ENCODE results near the gene MIOX. TPM values are rescaled to one million over a fixed set of nuclear protein-coding genes. Genes with fewer than 3 reads are reported as not detected.

Gene MIOX
- polyA plus RNA-seq, 4 donors: 0.28 to 0.44 TPM; not detected in 2

DNA sequence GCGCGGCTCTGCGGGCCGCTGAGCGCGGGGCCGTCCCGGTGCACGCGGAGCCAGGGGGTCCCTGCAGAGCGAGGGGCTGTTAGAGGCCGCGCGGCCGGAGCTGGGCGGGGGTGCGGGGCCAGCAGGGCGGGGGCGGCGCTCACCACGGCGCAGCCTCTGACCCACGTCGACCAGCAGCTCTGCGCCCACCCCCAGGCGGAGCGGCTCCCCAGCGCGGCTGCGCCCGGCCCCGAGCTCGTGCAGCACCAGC lies 39.1 kb downstream of the MIOX start:
- no peak for FAIRE-seq
- H3K4me1 ChIP-seq (ENCODE audit: control insufficient read depth in 3 of 3, insufficient read depth in 2 of 3, low read depth in 1 of 3, low read length in 2 of 3): peaks cover 0 to 45% (median 7%) of the 10 kb centered on the region in 3 donors

DNA sequence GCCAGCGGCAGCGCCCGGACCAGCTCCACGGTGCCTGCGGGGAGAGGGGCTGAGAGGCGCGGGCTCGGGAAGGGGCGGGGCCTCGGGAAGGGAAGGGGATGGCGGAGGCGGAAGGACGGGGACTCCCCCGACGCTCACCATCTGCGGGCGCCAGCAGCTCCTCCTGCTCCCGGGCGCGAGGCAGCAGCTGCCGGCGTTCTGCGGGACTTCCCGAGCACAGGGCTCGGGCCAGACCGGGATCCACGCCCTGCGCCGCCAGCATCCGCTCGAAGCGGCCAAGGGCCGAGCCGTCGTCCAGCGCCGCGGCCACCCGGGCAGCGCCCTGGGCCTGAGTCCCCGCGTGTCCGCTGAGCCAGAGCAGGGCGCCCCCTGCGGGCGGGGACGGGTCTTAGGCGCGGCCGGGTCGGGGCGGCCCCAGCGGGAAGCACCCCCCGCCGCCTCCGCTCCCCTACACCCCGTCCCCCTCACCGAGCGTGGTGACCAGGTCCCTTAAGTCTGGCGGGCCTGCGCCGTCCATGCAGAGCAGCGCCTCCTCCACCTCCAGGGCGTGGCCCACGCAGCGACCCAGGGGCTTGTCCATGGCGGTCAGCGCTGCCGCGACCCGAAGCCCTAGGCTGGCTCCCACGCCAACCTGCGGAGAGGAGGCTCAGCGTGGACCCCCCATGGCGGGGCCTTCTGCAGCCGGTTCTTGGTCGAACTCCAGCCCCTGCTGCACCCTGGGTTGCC lies 39.6 kb downstream of the MIOX start:
- H3K4me1 ChIP-seq (ENCODE audit: control insufficient read depth in 3 of 3, insufficient read depth in 2 of 3, low read depth in 1 of 3, low read length in 2 of 3): peaks cover 0 to 49% (median 7%) of the 10 kb centered on the region in 3 donors
- H3K36me3 ChIP-seq (ENCODE audit: control insufficient read depth in 3 of 3, insufficient read depth in 2 of 3, low read depth in 1 of 3, low read length in 3 of 3): peaks cover 3 to 34% (median 10%) of the 10 kb centered on the region in 3 donors
- H3K27me3 ChIP-seq (ENCODE audit: control insufficient read depth in 3 of 3, insufficient read depth in 3 of 3, low read length in 3 of 3): peaks cover 0 to 16% (median 0%) of the 10 kb centered on the region in 3 donors
- 1 to 4% (median 1%) methylated on average over 33 to 77 of the region's 77 CpGs for WGBS, 3 donors
- DNase-seq: peak; percentile 75 to 91
- H3K27ac ChIP-seq (ENCODE audit: low read depth in 1 of 3, low read length in 2 of 3): peak overlapping the region; percentile 86 to 100 (median 91)
- peak overlapping the region; percentile 62 to 79 (median 74) for H3K4me3 ChIP-seq (ENCODE audit: low read depth in 1 of 3, low read length in 3 of 3)
- H3K9me3 ChIP-seq (ENCODE audit: control insufficient read depth in 2 of 2, insufficient read depth in 1 of 2, low read depth in 1 of 2, low read length in 1 of 2): no peaks in the 10 kb centered on the region
- no peak for FAIRE-seq

More for the DNA sequence above, 39.1 kb downstream of the MIOX start:
- Histone ChIP-seq H3K36me3 (ENCODE audit: control insufficient read depth in 3 of 3, insufficient read depth in 2 of 3, low read depth in 1 of 3, low read length in 3 of 3) (peaks cover 3 to 39% (median 10%) of the 10 kb centered on the region in 3 donors), H3K27ac (ENCODE audit: low read depth in 1 of 3, low read length in 2 of 3) (peak overlapping the region; percentile 86 to 100 (median 91)), H3K27me3 (ENCODE audit: control insufficient read depth in 3 of 3, insufficient read depth in 3 of 3, low read length in 3 of 3) (peaks cover 0 to 11% (median 0%) of the 10 kb centered on the region in 3 donors), H3K9me3 (ENCODE audit: control insufficient read depth in 2 of 2, insufficient read depth in 1 of 2, low read depth in 1 of 2, low read length in 1 of 2) (no peaks in the 10 kb centered on the region), H3K4me3 (ENCODE audit: low read depth in 1 of 3, low read length in 3 of 3) (peak overlapping the region; percentile 62 to 79 (median 74))
- 0% methylated on average over 12 to 33 of the region's 33 CpGs for WGBS, 3 donors
- DNase-seq: no peak

DNA sequence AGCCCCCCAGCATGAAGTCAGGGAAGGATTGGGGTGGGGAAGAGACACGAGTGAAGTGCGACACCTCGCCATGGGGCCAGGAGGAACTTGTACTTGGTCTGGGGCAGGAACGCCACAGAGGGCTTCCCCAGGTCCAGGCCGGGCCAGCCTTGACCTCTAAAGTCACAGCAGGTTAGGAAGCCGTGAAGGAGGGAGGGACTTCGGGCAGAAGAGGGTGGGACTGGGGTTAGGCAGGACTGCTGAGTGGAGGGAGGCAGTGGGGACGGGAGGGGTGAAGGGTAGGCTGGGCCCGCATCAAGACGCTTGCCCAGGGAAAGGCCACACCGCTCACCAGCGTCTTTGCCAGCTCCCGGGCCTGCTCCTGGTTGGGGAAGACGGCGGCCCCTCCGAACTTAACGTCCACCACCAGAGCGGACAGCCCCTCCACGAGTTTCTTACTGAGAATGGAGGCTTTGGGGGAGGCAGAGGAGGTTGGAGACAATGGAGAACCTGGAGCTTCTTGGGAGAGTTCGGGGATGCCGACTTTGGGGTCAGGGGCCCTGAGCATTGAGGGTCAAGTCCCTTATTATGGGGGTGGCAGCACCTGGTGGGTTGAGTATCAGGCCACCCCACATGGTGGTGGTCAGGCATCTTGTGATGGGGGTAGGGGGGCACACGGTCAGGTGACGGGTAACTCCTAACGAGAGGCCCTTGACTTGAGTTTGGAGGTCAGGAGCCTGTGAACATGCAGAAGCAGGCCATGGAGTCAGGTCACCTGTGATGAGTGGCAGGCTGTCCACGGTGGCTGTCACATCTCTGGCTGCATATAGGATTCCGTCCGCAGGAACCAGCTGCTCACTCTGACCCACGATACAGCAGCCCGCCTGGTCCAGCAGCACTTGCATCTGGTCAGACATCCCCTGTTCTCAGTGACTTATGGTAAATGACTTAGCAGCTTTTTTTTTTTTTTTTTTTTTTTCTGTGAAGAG lies 40.5 kb downstream of the MIOX start:
- FAIRE-seq (no peak), DNase-seq (peak in 1 of 2 donors; percentile 24)
- Histone ChIP-seq H3K27me3 (ENCODE audit: control insufficient read depth in 3 of 3, insufficient read depth in 3 of 3, low read length in 3 of 3) (peaks cover 0 to 23% (median 0%) of the 10 kb centered on the region in 3 donors), H3K36me3 (ENCODE audit: control insufficient read depth in 3 of 3, insufficient read depth in 2 of 3, low read depth in 1 of 3, low read length in 3 of 3) (peaks cover 3 to 25% (median 3%) of the 10 kb centered on the region in 3 donors), H3K4me3 (ENCODE audit: low read depth in 1 of 3, low read length in 3 of 3) (peak overlapping the region; percentile 62 to 79 (median 74)), H3K4me1 (ENCODE audit: control insufficient read depth in 3 of 3, insufficient read depth in 2 of 3, low read depth in 1 of 3, low read length in 2 of 3) (peaks cover 0 to 52% (median 7%) of the 10 kb centered on the region in 3 donors), H3K9me3 (ENCODE audit: control insufficient read depth in 2 of 2, insufficient read depth in 1 of 2, low read depth in 1 of 2, low read length in 1 of 2) (no peaks in the 10 kb centered on the region), H3K27ac (ENCODE audit: low read depth in 1 of 3, low read length in 2 of 3) (peak overlapping the region; percentile 86 to 100 (median 91))
- 46 to 61% (median 48%) methylated on average over 28 to 29 of the region's 29 CpGs for WGBS, 3 donors

DNA sequence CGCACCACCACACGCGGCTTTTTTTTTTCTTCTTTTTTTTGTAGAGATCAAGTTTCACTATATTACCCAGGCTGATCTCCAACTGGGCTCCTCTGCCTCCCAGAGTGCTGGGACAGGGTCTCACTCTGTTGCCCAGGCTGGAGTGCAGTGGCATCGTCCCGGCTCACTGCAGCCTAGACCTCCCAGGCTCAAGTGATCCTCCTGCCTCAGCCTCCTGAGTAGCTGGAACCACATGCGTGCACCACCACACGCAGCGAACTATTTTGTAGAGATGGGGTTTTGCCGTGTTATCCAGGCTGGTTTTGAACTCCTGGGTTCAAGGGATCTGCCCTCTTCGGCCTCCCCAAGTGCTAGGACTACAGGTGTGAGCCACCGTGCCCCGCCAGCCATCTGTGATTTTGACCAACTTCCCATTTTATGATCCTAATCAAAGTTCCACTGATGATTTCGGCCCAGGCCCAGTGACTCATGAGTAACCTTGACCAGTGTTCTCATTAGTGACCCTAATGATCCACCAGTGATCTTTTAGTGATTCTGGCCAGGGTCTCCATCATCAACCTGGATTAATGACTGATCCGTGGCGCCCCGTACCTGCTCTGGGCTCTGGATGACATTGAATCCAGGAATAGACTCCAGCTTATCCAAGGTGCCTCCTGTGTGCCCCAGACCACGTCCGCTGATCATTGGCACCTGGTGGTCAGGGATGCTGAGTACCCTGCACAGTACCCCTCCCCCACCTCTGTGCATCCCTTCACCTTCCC lies 41.4 kb downstream of the MIOX start:
- FAIRE-seq: no peak
- H3K36me3 ChIP-seq (ENCODE audit: control insufficient read depth in 3 of 3, insufficient read depth in 2 of 3, low read depth in 1 of 3, low read length in 3 of 3): peaks cover 0 to 15% (median 0%) of the 10 kb centered on the region in 3 donors
- peaks cover 0 to 53% (median 7%) of the 10 kb centered on the region in 3 donors for H3K4me1 ChIP-seq (ENCODE audit: control insufficient read depth in 3 of 3, insufficient read depth in 2 of 3, low read depth in 1 of 3, low read length in 2 of 3)
- H3K27ac ChIP-seq (ENCODE audit: low read depth in 1 of 3, low read length in 2 of 3): peak overlapping the region in 2 of 3 donors; percentile 95 to 100
- H3K9me3 ChIP-seq (ENCODE audit: control insufficient read depth in 2 of 2, insufficient read depth in 1 of 2, low read depth in 1 of 2, low read length in 1 of 2): no peaks in the 10 kb centered on the region
- H3K4me3 ChIP-seq (ENCODE audit: low read depth in 1 of 3, low read length in 3 of 3): peak overlapping the region in 1 of 3 donors; percentile 57
- peak in 1 of 2 donors; percentile 42 for DNase-seq
- 69 to 85% (median 77%) methylated on average over 18 of the region's 18 CpGs for WGBS, 3 donors
- peaks cover 0 to 30% (median 0%) of the 10 kb centered on the region in 3 donors for H3K27me3 ChIP-seq (ENCODE audit: control insufficient read depth in 3 of 3, insufficient read depth in 3 of 3, low read length in 3 of 3)

DNA sequence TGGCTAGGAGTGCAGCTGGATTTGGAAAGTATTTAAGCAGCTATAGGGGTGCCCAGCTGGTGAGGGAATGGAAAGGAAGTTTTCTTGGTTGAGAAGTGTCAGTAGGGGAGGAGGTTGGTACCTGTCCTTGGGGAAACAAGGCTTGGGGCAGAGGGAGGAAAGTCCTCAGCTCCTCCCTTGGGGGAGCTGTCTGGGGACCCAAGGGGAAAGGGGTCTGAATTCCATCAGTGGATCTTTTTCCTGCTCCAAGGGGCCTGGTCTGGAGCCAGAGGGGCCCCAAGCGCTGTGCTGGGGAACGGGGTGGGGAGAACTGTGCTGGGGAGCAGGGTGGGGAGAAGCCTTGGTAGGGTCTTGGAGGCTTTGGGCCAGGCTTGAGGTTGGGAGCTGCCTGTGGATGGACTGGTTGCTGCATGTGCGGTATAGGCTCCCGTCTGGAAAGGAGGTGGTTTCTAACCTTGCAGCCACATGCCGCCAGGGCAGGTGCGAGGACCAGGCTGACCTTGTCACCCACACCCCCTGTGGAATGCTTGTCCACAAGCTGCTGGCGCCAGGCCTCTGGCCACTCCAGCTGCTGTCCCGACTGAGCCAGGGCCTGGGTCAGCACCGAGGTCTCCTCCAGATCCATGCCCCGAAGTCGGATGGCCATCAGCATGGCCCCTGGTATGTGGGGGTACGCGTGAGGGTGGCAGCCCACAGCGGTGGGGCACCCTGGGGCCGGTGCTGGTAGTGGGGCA lies 42.2 kb downstream of the MIOX start:
- Histone ChIP-seq H3K27me3 (ENCODE audit: control insufficient read depth in 3 of 3, insufficient read depth in 3 of 3, low read length in 3 of 3) (peaks cover 0 to 34% (median 0%) of the 10 kb centered on the region in 3 donors), H3K4me3 (ENCODE audit: low read depth in 1 of 3, low read length in 3 of 3) (peak overlapping the region; percentile 40 to 57 (median 47)), H3K4me1 (ENCODE audit: control insufficient read depth in 3 of 3, insufficient read depth in 2 of 3, low read depth in 1 of 3, low read length in 2 of 3) (peaks cover 0 to 53% (median 6%) of the 10 kb centered on the region in 3 donors), H3K9me3 (ENCODE audit: control insufficient read depth in 2 of 2, insufficient read depth in 1 of 2, low read depth in 1 of 2, low read length in 1 of 2) (no peaks in the 10 kb centered on the region), H3K27ac (ENCODE audit: low read depth in 1 of 3, low read length in 2 of 3) (peak overlapping the region; percentile 76 to 100 (median 95)), H3K36me3 (ENCODE audit: control insufficient read depth in 3 of 3, insufficient read depth in 2 of 3, low read depth in 1 of 3, low read length in 3 of 3) (peaks cover 0 to 8% (median 0%) of the 10 kb centered on the region in 3 donors)
- 56 to 59% (median 59%) methylated on average over 13 to 15 of the region's 15 CpGs for WGBS, 3 donors
- DNase-seq (peak; percentile 21 to 39), FAIRE-seq (no peak)

DNA sequence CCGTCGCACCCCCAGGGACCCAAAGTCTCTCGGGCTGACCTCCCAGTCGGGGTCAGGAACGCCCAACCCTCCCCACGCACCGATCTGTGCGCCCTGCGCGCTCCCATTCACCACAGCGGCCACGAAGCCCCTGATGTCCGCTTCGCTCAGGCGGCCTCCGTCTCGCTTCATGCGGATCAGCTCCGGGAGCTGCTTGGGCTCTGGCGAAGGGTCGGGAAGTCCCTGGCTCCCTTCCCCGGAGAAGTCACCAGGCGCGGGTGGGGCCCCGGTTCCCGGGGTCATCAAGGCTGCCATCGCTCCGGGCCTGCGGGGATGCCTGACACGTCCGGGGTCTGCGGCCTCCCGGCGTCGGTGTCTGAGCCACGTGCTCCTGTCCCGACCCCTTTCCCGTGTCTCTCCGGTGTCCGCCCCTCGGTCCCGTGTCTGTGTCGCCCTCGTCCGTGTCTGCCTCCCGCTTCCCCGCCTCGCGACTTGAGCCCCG lies 42.8 kb downstream of the MIOX start:
- Histone ChIP-seq H3K36me3 (ENCODE audit: control insufficient read depth in 3 of 3, insufficient read depth in 2 of 3, low read depth in 1 of 3, low read length in 3 of 3) (peaks cover 0 to 3% (median 0%) of the 10 kb centered on the region in 3 donors), H3K4me3 (ENCODE audit: low read depth in 1 of 3, low read length in 3 of 3) (peak overlapping the region; percentile 40 to 57 (median 47)), H3K27ac (ENCODE audit: low read depth in 1 of 3, low read length in 2 of 3) (peak overlapping the region; percentile 76 to 100 (median 95)), H3K27me3 (ENCODE audit: control insufficient read depth in 3 of 3, insufficient read depth in 3 of 3, low read length in 3 of 3) (peaks cover 0 to 37% (median 0%) of the 10 kb centered on the region in 3 donors), H3K9me3 (ENCODE audit: control insufficient read depth in 2 of 2, insufficient read depth in 1 of 2, low read depth in 1 of 2, low read length in 1 of 2) (no peaks in the 10 kb centered on the region), H3K4me1 (ENCODE audit: control insufficient read depth in 3 of 3, insufficient read depth in 2 of 3, low read depth in 1 of 3, low read length in 2 of 3) (peaks cover 0 to 53% (median 6%) of the 10 kb centered on the region in 3 donors)
- DNase-seq (no peak), FAIRE-seq (no peak)
- WGBS, 3 donors: 15 to 21% (median 20%) methylated on average over 39 to 50 of the region's 50 CpGs

DNA sequence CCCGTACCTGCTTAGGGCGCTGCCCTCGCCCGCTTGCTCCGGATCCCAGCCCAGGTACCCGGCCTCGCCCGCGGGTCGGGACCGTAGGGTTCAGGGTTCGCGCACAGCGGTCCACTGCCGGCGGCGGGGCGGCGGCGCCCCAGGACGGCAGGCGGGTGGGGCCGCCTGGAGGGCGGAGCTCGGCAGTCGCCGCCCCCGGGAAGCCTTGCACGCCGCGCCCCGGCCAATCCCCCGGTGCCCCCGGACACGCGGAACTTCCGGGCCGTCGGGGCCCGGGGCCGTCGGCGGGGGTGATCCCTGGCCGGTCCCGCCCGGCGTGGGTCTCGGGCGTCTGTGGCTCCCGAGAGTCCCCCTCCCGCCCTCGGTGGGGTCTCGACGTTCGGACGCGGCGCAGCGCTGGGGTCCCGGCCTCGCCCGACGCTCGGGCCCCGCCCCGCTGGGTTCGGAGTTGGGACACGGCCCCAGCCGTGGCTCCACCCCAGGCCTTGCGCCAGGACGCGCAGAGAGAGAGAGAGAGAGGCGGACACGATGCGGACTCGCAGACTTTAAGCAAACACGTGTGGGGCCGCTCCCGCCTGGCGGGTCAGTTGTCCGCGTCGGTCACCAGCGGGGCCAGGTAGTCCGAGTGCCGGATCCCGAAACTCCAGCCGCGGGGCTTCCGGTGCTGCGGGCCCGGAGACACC lies 43.4 kb downstream of the MIOX start, which contains the start of gene TYMP:
Gene TYMP, minus strand, starts transcription at position 116 of the 683 bp plus-strand sequence. CDS start 303 bp downstream, outside the sequence.
- Histone ChIP-seq H3K27me3 (ENCODE audit: control insufficient read depth in 3 of 3, insufficient read depth in 3 of 3, low read length in 3 of 3) (peaks cover 0 to 37% (median 0%) of the 10 kb centered on the region in 3 donors), H3K36me3 (ENCODE audit: control insufficient read depth in 3 of 3, insufficient read depth in 2 of 3, low read depth in 1 of 3, low read length in 3 of 3) (peaks cover 0 to 3% (median 0%) of the 10 kb centered on the region in 3 donors), H3K4me3 (ENCODE audit: low read depth in 1 of 3, low read length in 3 of 3) (peak within 1 kb of the TSS; percentile 45 to 76 (median 57)), H3K9me3 (ENCODE audit: control insufficient read depth in 2 of 2, insufficient read depth in 1 of 2, low read depth in 1 of 2, low read length in 1 of 2) (no peaks in the 10 kb centered on the region), H3K4me1 (ENCODE audit: control insufficient read depth in 3 of 3, insufficient read depth in 2 of 3, low read depth in 1 of 3, low read length in 2 of 3) (peaks cover 0 to 52% (median 6%) of the 10 kb centered on the region in 3 donors), H3K27ac (ENCODE audit: low read depth in 1 of 3, low read length in 2 of 3) (peak within 1 kb of the TSS; percentile 84 to 100 (median 95))
- FAIRE-seq (no peak), DNase-seq (peak; percentile 91 to 92)
- 1% methylated on average over 59 to 92 of the region's 92 CpGs for WGBS, 3 donors

Measured in small intestine (tissue), 7 donors.